ENCODE results near the gene SLC27A2.
"Not testable (repeated sequence)": the region's sequence is repeated elsewhere in the genome, so short reads cannot be mapped to it uniquely, and the experiment has no call there.

The SLC27A2 gene

DNA sequence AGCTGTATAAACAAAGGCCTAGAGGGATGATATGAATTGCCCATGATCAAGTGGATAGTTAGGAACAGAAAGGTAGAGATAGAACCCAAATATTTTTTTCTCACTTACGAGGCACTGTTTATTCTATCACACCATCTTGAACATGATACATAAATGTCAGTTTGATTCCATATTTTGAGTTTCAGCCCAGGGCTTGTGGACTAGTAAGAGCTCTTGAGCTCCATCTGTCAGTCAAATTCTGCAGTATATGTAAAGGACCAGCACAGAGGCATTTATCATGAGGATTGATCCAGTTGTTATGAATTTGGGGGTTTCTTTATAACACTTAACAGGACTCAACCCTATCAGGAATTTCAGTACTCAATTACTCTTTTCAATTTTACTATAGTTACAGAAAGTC is 4.8 kb downstream of the SLC27A2 start:
- TF ChIP-seq, protein P1, sequence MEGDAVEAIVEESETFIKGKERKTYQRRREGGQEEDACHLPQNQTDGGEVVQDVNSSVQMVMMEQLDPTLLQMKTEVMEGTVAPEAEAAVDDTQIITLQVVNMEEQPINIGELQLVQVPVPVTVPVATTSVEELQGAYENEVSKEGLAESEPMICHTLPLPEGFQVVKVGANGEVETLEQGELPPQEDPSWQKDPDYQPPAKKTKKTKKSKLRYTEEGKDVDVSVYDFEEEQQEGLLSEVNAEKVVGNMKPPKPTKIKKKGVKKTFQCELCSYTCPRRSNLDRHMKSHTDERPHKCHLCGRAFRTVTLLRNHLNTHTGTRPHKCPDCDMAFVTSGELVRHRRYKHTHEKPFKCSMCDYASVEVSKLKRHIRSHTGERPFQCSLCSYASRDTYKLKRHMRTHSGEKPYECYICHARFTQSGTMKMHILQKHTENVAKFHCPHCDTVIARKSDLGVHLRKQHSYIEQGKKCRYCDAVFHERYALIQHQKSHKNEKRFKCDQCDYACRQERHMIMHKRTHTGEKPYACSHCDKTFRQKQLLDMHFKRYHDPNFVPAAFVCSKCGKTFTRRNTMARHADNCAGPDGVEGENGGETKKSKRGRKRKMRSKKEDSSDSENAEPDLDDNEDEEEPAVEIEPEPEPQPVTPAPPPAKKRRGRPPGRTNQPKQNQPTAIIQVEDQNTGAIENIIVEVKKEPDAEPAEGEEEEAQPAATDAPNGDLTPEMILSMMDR (IDR thresholded peaks at IDR 0.05): no peak; the same call in 1 of the 2 replicates
- no peak for TF ChIP-seq ZFX (IDR thresholded peaks at IDR 0.05; ENCODE audit: borderline replicate concordance)
- H3K27ac ChIP-seq: no peak overlapping the region

DNA sequence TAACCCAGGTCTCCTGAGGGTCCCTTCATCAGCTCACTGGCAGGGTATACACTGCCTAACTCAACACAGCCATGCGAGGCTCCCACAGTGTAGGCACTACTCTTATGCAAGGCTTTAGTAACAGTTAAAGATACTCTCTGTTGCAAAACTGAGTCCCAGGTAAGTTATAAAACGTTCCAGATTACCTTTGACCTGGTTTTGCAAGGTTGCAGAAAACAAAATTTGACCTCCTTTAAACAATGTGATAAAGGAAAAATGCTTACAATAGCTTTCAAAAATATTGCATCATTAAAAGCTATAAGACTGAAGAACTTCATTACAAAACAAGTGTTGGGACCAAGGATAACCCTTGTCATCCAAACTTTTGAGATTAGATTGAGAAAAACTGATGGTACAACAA is 5.5 kb downstream of the SLC27A2 start:
- H3K27ac ChIP-seq: no peak overlapping the region
- TF ChIP-seq, protein P1 (IDR thresholded peaks at IDR 0.05): no peak
- TF ChIP-seq ZFX (IDR thresholded peaks at IDR 0.05; ENCODE audit: borderline replicate concordance): no peak

DNA sequence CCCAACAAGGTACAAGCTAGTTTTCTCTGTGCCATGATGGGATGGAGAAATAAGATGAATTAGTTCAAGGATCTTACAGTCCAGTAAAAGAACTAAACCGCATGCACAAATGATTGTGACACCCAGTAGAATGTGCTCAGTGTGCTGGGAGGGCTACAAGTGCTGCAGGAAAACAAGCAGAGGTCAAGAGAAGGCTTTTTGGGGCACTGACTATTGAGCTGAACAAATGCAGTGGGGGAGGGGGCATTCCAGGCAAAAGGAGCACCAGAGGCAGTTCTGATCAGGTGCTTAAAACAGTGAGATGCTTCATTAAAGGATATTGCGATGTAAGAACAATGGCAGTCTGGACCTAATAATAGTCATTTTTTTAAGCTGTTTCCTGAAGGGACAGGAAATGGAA is 6.0 kb downstream of the SLC27A2 start:
- no peak overlapping the region for H3K27ac ChIP-seq
- TF ChIP-seq, protein P1 (IDR thresholded peaks at IDR 0.05): no peak
- no peak for TF ChIP-seq ZFX (IDR thresholded peaks at IDR 0.05; ENCODE audit: borderline replicate concordance)

DNA sequence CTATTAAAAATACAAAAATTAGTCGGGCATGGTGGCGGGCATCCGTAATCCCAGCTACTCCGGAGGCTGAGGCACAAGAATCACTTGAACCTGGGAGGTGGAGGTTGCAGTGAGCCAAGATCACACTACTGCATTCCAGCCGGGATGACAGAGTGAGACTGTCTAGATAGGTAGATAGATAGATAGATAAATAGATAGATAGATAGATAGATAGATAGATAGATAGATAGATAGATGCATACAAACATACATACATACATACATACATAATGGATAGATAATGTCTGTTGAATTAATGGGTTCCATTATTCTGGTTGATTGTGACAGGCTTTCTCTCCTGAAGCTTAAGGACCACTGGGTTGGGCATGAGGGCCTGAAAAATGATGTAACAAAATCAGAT is 6.8 kb downstream of the SLC27A2 start:
- not testable (repeated sequence) for H3K27ac ChIP-seq

DNA sequence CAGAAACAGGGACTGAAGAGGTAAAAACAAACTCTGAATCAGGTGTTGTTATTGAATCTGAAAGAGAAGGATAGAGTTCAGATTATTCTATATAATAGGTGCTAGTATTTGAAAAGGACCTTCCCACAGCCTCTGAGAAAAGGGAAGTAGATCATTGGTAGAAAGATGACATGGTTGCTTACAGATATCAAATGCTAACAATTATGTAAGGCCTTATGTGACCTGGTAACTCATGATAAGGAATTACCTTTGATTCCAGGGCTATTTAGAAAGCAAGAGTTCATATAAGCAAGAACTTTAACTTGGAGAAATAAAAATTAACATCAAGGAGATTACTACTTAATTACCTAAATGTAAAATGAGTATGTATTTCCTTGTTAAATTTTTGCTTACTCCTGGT is 7.6 kb downstream of the SLC27A2 start:
- no peak for TF ChIP-seq ZFX (IDR thresholded peaks at IDR 0.05; ENCODE audit: borderline replicate concordance)
- TF ChIP-seq, protein P1 (IDR thresholded peaks at IDR 0.05): no peak
- no peak overlapping the region for H3K27ac ChIP-seq

DNA sequence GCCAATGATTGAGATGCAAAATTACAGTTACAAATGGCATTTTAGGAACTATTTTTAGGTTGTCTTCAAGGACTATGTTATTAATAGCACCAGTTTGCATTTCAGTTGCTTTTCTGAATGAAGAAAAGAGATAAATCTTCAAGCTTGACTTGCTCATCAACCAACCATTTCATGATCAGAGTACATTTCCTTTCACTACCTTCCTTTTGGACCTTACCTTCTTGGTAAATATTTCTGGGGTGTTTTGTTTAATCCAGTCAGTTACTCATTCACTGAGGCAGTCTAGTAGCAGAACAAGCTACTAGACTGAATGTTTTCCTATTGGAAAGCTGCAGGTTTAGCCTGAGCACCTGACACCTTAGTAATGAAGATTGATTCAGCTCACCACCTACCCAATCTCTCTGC is 8.2 kb downstream of the SLC27A2 start:
- TF ChIP-seq, protein P1 (IDR thresholded peaks at IDR 0.05): no peak
- TF ChIP-seq ZFX (IDR thresholded peaks at IDR 0.05; ENCODE audit: borderline replicate concordance): no peak
- no peak overlapping the region for H3K27ac ChIP-seq

DNA sequence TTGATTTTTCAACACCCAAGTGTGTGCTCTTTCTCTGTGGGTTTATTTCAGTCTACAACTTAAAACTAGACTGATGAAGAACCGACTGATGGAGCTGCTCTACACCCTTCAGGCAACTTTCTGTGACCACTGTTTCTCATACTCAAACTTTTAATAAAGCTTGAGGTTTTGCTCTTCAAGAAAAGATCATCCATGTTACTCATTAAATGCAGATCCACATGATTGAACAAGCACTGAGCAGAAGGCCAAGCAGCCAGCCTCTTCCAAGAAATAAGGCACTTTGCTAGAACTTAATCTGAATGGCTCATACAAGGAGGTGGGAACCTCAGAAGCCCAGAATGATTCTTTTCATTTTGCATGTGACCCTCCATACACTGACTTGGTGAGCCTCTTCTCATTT is 8.7 kb downstream of the SLC27A2 start:
- TF ChIP-seq, protein P1 (IDR thresholded peaks at IDR 0.05): no peak
- TF ChIP-seq ZFX (IDR thresholded peaks at IDR 0.05; ENCODE audit: borderline replicate concordance): no peak
- H3K27ac ChIP-seq: no peak overlapping the region

DNA sequence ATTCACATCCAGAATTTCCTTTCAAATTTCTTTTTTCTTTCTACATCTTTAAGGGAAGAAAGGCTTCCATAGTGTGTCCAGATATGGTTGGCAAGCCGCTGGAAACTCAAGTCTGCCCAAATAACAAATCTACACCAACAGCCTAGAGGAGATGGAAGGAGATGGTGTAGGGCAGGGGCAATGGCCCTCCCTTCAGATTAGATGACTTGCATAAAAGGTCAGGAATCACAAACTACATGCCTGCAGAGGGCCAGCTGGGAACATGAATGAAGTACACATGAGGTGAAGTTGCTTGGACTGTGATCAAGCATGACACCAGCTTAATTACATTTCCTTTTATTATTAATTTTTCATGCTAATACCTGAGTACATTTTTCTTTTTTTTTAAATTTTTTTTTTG is 10.2 kb downstream of the SLC27A2 start:
- TF ChIP-seq, protein P1 (IDR thresholded peaks at IDR 0.05): no peak
- TF ChIP-seq ZFX (IDR thresholded peaks at IDR 0.05; ENCODE audit: borderline replicate concordance): no peak
- no peak overlapping the region for H3K27ac ChIP-seq

Data from 22Rv1 (cell line).